Central memory CD8-positive, alpha-beta T cell (primary cell): ENCODE data around the gene CYSLTR2.
"Not testable (repeated sequence)": the region's sequence is repeated elsewhere in the genome, so short reads cannot be mapped to it uniquely, and the experiment has no call there.

ENCODE experiments used
- ATAC-seq: fragments of 150-1000 bp; cut with Tn5 transposase; replicated peaks from 2 replicates; pipeline ENCODE4 v1.10.0; 2022; ENCODE audit warnings: mild to moderate bottlenecking, moderate FRiP score, moderate number of reproducible peaks; ENCODE audit not compliant: poor library complexity, severe bottlenecking; ENCODE audit errors: extremely low read depth
- DNase-seq, 2 donors: peaks; one replicate each; pipeline ENCODE4 v3.0.0; 2021; ENCODE audit warnings: low spot score in 2 of 2
- H3K27ac Mint-ChIP-seq: one replicate; pipeline ENCODE4 v1.8.0; 2022; ENCODE audit warnings: low read depth, mild to moderate bottlenecking, moderate library complexity, mixed read lengths
- H3K27me3 Mint-ChIP-seq: one replicate; pipeline ENCODE4 v1.8.0; 2022; ENCODE audit warnings: mixed read lengths
- H3K36me3 Mint-ChIP-seq: one replicate; pipeline ENCODE4 v1.8.0; 2022; ENCODE audit warnings: mild to moderate bottlenecking, moderate library complexity, mixed read lengths; ENCODE audit not compliant: insufficient read depth
- H3K4me1 Mint-ChIP-seq: one replicate; pipeline ENCODE4 v1.8.0; 2022; ENCODE audit warnings: mixed read lengths
- H3K4me3 Mint-ChIP-seq: one replicate; pipeline ENCODE4 v1.8.0; 2022; ENCODE audit warnings: mild to moderate bottlenecking, moderate library complexity, mixed read lengths
- H3K9me3 Mint-ChIP-seq: one replicate; pipeline ENCODE4 v1.8.0; 2022; ENCODE audit warnings: mixed read lengths

CYSLTR2 gene

DNA sequence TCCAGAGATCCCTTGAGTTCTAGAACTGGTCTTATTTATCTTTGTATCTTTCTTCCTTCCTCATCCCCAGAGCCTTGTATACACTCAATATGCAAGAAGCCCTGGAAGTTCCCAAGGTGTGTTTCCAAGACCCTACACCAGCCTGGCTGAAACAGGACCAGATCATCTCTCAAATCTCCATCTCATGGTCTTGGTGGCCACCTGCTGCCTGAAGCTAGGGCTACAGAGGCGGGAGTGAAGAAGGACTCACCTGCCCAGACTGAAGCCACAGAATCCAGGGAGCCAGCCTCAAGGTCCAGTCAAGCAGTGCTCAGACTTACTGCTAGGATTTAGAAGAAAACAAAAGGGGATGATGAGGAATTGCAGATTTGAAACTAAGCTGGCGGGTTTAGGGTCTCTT, 6.1 kb upstream of the CYSLTR2 start:
- no peak overlapping the region for H3K27ac Mint-ChIP-seq
- ATAC-seq, result no peak

DNA sequence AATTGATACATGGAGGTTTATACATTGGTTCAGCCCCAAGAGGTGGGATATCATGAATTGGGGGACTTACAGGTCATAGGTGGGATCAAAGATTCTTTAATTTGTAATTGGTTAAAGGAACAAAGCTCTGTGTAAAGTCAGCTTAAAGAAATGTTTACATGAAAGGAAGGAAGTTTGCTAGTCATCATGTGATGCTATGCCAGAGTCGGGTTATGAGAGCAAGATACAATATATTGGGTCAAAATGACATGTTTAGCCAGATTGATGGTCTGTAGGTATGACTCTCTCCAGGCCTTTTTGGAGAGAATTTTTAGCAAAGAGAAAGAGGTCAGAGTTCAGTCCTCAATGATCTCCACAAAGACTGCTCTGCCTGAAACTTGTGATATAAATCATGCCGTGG, 5.3 kb upstream of the CYSLTR2 start:
- Mint-ChIP-seq H3K27me3 (peaks cover 11% of the 10 kb centered on the region), H3K27ac (no peak overlapping the region), H3K4me3 (no peak overlapping the region), H3K9me3 (no peaks in the 10 kb centered on the region), H3K4me1 (peaks cover 10% of the 10 kb centered on the region), H3K36me3 (peaks cover 6% of the 10 kb centered on the region)
- DNase-seq, result no peak
- no peak for ATAC-seq

More for the DNA sequence above, 6.1 kb upstream of the CYSLTR2 start:
- Mint-ChIP-seq H3K4me1 (peaks cover 1% of the 10 kb centered on the region), H3K36me3 (no peaks in the 10 kb centered on the region), H3K4me3 (no peak overlapping the region), H3K9me3 (no peaks in the 10 kb centered on the region), H3K27me3 (peaks cover 11% of the 10 kb centered on the region)
- no peak for DNase-seq

DNA sequence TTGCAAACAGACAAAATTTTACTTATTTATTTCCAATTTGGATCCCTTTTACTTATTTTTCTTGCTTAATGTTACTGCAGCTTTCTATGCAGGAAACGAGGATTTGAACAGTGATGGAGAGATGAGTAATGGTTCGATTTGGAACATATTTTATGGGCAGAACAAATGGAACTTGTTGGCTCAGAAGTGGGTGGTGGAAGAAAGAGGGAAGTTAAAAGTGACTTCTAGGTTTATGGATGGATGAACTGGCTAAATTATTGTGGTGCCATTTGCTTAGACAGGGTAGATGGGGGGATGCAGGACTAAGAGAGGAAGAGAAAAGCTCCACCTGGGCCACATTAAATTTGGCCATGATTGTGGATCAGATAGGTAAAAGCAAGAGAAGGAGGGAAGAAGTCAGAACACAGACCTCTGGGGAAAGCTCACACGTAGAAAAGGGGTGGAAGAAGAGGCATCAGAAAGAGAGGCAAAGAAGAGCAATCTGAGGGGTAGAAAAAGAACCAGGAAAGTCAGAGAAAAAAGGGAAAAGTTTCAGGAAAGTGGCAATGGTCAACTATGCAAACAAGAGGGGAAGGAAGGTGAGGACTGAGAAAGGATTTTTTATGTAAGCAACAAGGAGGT, 768 bp upstream of the CYSLTR2 start:
- Mint-ChIP-seq H3K27ac (peak overlapping the region; percentile 96), H3K9me3 (no peaks in the 10 kb centered on the region), H3K4me1 (peaks cover 22% of the 10 kb centered on the region), H3K27me3 (peaks cover 6% of the 10 kb centered on the region), H3K36me3 (peaks cover 11% of the 10 kb centered on the region), H3K4me3 (peak overlapping the region; percentile 79)
- DNase-seq, result no peak
- ATAC-seq, result no peak

DNA sequence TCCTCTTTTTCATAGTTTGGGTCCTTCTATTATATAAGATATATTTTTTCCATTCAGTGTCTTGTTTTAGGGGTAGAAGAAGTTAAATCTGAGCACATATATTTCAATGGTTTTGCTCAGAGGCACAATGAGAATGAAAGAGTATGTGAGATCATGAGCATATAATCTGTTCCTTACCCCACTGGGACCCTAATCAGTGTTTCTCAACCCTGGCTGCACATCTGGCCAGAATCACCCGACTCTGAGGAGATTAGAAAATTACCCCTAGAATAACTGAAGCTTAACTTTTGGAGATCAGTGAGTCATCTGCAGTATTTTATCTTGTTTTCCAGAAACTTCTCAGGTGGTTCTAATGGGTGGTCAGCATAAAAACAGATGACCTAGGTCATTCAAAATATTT, 782 bp downstream of the CYSLTR2 start:
- peak overlapping the region; percentile 96 for H3K27ac Mint-ChIP-seq
- DNase-seq (no peak), ATAC-seq (no peak)
- peaks cover 11% of the 10 kb centered on the region for H3K36me3 Mint-ChIP-seq
- H3K4me3 Mint-ChIP-seq, result peak overlapping the region; percentile 79
- peaks cover 29% of the 10 kb centered on the region for H3K4me1 Mint-ChIP-seq
- no peaks in the 10 kb centered on the region for H3K27me3 Mint-ChIP-seq
- no peaks in the 10 kb centered on the region for H3K9me3 Mint-ChIP-seq

DNA sequence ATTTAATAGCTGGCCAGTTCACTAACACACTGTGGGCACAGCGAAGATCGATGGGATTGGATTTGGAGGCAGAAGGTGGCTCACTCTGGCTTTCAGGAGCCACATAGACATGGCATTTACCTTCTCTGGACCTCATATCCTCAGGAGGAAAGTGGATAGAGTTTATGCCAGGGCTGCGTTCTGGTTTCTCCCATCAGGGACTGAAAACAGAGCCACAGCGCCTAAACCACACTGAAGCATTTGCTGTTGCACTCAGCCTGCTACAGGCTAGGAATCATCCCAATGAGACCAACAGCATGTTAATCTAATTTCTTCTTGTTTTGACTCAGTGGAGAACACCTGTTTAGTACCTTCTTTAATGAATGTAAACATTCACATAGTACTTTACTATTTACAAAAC, 1.6 kb downstream of the CYSLTR2 start:
- Mint-ChIP-seq H3K4me1 (peaks cover 36% of the 10 kb centered on the region), H3K36me3 (peaks cover 11% of the 10 kb centered on the region), H3K27ac (no peak overlapping the region), H3K4me3 (no peak overlapping the region), H3K9me3 (no peaks in the 10 kb centered on the region), H3K27me3 (no peaks in the 10 kb centered on the region)
- DNase-seq (no peak), ATAC-seq (no peak)

DNA sequence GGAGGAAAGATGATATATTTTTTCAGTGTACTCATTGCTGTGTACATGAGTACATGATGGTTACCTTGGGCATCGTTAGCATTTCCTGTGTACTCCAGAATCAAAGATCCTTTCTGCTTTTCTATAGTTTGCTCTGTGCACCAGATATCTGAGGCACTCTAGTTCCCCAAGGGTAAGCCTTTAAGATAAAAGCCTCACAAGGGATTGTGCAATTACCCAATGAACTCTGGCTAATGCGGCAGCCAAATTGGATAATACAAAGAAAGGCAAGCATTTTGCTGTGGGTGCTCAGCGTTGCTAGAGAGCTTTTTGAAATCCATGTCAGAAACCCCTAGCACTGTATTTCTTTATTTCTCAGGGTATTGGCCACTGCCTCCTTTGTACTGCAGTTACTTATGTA, 2.9 kb downstream of the CYSLTR2 start:
- Mint-ChIP-seq H3K36me3 (peaks cover 11% of the 10 kb centered on the region), H3K27me3 (no peaks in the 10 kb centered on the region), H3K9me3 (no peaks in the 10 kb centered on the region), H3K4me1 (peaks cover 37% of the 10 kb centered on the region), H3K27ac (no peak overlapping the region), H3K4me3 (no peak overlapping the region)
- ATAC-seq, result no peak
- no peak for DNase-seq

DNA sequence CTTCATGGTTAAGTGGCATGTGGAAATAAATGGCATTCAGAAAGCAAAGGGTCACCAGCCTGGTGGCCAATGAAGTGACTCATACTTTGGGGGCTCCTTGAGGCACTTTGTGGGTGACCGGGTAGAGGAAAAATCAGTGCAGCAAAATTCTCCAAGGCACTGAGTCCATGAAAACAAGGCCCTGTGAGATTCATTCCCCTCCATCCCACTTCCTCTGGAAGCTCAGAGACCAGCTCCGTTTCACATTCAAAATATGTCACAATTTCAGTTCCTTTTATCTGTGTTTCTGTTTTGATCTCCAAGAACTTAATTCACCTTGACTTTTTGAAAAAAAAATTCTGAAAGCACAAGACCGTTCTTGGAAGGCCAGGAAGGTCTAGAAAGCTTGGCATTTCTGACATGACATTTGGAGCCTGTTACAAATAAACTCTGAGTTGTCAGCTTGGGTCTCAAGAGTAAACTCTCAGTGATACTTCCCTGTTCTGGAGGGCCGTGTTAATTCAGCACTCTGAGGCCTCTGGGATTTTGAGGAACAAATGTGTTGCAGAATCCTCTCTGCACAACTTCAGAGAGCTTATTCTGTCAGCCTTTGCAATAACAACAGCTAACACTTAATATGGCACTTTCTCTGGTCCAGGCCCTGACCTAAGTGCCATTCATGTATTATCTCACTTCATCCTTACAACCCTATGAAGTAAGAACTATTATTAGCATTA, 6.8 kb downstream of the CYSLTR2 start:
- Mint-ChIP-seq H3K4me3 (no peak overlapping the region), H3K27me3 (no peaks in the 10 kb centered on the region), H3K36me3 (no peaks in the 10 kb centered on the region), H3K4me1 (peaks cover 33% of the 10 kb centered on the region), H3K9me3 (peaks cover 15% of the 10 kb centered on the region), H3K27ac (no peak overlapping the region)
- DNase-seq, result no peak
- no peak for ATAC-seq

DNA sequence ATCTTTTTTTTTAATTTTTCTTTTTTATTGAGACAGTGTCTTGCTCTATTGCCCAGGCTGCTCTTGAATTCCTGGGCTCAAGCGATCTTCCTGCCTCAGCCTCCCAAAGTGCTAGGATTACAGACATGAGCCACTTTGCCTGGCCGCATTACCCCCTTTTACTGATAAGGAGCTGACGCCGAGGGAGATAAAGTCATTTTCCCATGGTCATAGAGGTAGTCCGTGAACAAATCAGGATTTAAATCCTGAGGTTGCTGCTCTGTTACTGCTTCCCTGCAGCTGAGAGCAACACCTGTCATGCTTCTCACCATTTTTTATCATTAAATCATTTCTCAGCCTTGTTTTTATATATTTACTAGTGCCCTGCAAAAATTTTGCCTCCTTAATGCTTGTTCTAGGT, 7.4 kb downstream of the CYSLTR2 start:
- DNase-seq (no peak), ATAC-seq (no peak)
- H3K27me3 Mint-ChIP-seq, result no peaks in the 10 kb centered on the region
- H3K27ac Mint-ChIP-seq, result no peak overlapping the region
- no peaks in the 10 kb centered on the region for H3K36me3 Mint-ChIP-seq
- H3K4me3 Mint-ChIP-seq, result no peak overlapping the region
- H3K4me1 Mint-ChIP-seq, result peaks cover 33% of the 10 kb centered on the region
- peaks cover 21% of the 10 kb centered on the region for H3K9me3 Mint-ChIP-seq

DNA sequence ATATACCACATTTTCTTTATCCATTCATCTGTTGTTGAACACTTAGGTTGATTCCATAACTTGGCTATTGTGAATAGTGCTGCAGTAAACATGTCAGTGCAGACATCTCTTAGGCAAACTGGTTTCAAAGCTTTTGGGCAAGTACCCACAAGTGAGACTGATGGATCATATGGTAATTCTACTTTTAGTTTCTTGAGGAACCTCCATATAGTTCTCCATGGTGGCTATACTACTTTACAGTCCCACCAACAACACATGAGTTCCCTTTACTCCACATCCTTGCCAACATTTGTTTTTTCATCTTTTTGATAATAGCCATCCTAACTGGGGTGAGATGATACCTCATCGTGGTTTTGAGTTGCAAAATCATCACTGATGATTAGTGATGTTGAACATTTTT, 8.5 kb downstream of the CYSLTR2 start:
- no peak for ATAC-seq
- H3K4me1 Mint-ChIP-seq, result peaks cover 33% of the 10 kb centered on the region
- no peaks in the 10 kb centered on the region for H3K36me3 Mint-ChIP-seq
- H3K27ac Mint-ChIP-seq, result no peak overlapping the region
- DNase-seq, result no peak
- H3K4me3 Mint-ChIP-seq, result no peak overlapping the region
- H3K27me3 Mint-ChIP-seq, result no peaks in the 10 kb centered on the region
- peaks cover 32% of the 10 kb centered on the region for H3K9me3 Mint-ChIP-seq

DNA sequence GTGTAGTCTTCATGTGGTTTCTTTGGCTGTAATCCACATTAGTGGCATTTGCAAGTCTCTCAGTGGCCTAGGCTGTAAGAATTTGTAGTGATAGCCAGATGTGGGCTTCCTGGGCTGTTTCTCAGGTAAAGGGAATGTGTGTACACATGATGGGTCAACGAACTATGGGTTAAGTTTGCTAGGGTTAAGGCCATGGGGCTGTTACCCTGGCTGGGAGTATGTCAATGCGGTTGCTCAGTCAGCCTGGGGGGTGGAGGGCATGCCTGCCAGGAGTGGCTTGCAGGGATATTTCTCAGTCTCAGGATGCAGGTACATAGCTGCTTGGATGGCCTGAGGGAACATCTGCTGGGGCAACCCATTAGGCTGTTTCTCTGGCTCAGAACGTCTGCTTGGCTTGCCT, 13.4 kb downstream of the CYSLTR2 start:
- Mint-ChIP-seq H3K27me3 (no peaks in the 10 kb centered on the region), H3K4me3 (no peak overlapping the region), H3K4me1 (peaks cover 13% of the 10 kb centered on the region), H3K36me3 (peaks cover 2% of the 10 kb centered on the region), H3K9me3 (peaks cover 37% of the 10 kb centered on the region), H3K27ac (no peak overlapping the region)
- ATAC-seq (no peak), DNase-seq (no peak)

DNA sequence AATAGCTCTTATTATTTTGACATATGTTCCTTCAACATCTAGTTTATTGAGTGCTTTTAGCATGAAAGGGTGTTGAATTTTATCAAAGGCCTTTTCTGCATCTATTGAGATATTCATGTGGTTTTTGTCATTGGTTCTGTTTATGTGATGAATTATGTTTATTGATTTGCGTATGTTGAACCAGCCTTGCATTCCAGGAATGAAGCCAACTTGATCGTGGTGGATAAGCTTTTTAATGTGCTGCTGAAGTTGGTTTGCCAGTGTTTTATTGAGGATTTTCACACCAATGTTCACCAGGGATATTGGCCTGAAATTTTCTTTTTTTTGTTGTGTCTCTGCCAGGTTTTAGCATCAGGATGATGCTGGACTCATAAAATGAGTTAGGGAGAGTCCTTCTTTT, 17.7 kb downstream of the CYSLTR2 start:
- not testable (repeated sequence) for H3K27ac Mint-ChIP-seq, H3K36me3 Mint-ChIP-seq, H3K4me3 Mint-ChIP-seq, DNase-seq, H3K4me1 Mint-ChIP-seq, H3K27me3 Mint-ChIP-seq, ATAC-seq
- H3K9me3 Mint-ChIP-seq, result peaks cover 15% of the 10 kb centered on the region

DNA sequence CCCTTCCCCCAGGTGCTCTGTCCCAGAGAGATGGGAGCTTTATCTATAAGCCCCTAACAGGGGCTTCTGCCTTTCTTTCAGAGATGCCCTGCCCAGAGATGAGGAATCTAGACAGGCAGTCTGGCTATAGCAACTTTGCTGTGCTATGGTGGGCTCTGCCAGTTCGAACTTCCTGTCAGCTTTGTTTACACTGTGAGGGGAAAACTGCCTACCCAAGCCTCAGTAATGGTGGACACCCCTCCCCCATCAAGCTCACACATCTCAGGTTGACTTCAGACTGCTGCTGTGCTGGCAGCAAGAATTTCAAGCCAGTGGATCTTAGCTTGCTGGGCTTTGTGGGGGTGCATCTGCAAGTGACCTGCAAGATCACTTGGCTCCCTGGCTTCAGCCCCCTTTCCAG, 21.5 kb downstream of the CYSLTR2 start:
- Mint-ChIP-seq H3K4me3 (no peak overlapping the region), H3K4me1 (peaks cover 28% of the 10 kb centered on the region)
- no peak for ATAC-seq

DNA sequence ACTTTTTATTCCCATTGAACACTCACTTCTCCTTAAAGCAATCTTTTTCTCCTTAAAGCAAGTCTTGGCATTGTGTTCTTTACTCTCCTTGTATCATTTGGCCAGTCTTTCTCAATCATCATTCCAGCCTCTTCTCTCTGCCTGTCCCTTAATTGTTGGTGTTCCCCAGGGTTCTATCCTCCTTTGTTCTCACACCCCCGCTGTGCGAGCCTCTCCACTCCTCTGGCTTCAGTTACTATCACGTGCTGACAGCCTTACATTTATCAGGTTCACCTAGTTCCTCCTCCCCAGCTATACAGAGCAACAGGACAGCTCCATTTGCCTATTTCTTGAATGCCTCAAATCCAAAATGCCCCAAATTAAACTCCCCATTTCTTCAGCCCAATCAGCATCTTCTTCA, 24.6 kb downstream of the CYSLTR2 start:
- no peaks in the 10 kb centered on the region for H3K9me3 Mint-ChIP-seq
- no peak overlapping the region for H3K4me3 Mint-ChIP-seq
- H3K36me3 Mint-ChIP-seq, result no peaks in the 10 kb centered on the region
- no peaks in the 10 kb centered on the region for H3K27me3 Mint-ChIP-seq
- ATAC-seq (no peak), DNase-seq (no peak)
- peaks cover 37% of the 10 kb centered on the region for H3K4me1 Mint-ChIP-seq
- no peak overlapping the region for H3K27ac Mint-ChIP-seq

More for the DNA sequence above, 21.5 kb downstream of the CYSLTR2 start:
- Mint-ChIP-seq H3K9me3 (peaks cover 6% of the 10 kb centered on the region), H3K36me3 (no peaks in the 10 kb centered on the region), H3K27me3 (no peaks in the 10 kb centered on the region), H3K27ac (no peak overlapping the region)
- no peak for DNase-seq
